Tibial nerve (tissue), 4 donors: Measurements from ENCODE around the gene RHOBTB1. TPM values are rescaled to one million over a fixed set of nuclear protein-coding genes. Genes with fewer than 3 reads are reported as not detected.

Experiments used
- DNase-seq, 2 donors: peaks; one replicate each; pipeline ENCODE4 v3.0.0-alpha.2; 2019; ENCODE audit warnings: low spot score in 2 of 2
- H3K27ac ChIP-seq, 4 donors: fragments of 200-600 bp; sonication (generic) in 3 of 4; one replicate each; pipeline ENCODE4 v1.5.1; 2017 to 2019; ENCODE audit warnings: mild to moderate bottlenecking in 1 of 4
- H3K27me3 ChIP-seq, 2 donors: fragments of 200-600 bp; sonication (generic) in 1 of 2; one replicate each; pipeline versions ENCODE4 v1.5.1 to v1.6.0; 2017 to 2019
- H3K36me3 ChIP-seq, 3 donors: fragments of 200-600 bp; sonication (generic); one replicate each; pipeline ENCODE4 v1.5.1; 2018 to 2019
- H3K4me1 ChIP-seq, 4 donors: fragments of 200-600 bp; sonication (generic) in 3 of 4; one replicate each; pipeline ENCODE4 v1.5.1; 2017 to 2019
- H3K4me3 ChIP-seq, 4 donors: fragments of 200-600 bp; sonication (generic) in 3 of 4; one replicate each; pipeline ENCODE4 v1.5.1; 2017 to 2019; ENCODE audit warnings: mild to moderate bottlenecking in 1 of 4, moderate library complexity in 1 of 4
- H3K9me3 ChIP-seq, 4 donors: fragments of 200-600 bp; sonication (generic) in 3 of 4; one replicate each; pipeline ENCODE4 v1.5.1; 2017 to 2019
- CTCF ChIP-seq, 5 experiments: fragments of 200-600 bp in 3 of 5; fragments of 450-650 bp in 2 of 5; sonication (generic) in 3 of 5; IDR thresholded peaks; one replicate each; pipeline ENCODE4 v1.5.1; 2016 to 2019; ENCODE audit warnings: antibody characterized with exemption in 5 of 5, mild to moderate bottlenecking in 3 of 5, moderate library complexity in 2 of 5
- EP300 ChIP-seq, 2 donors: sonication (generic); formaldehyde crosslinking; IDR thresholded peaks; one replicate each; pipeline ENCODE4 v1.6.1; 2017; ENCODE audit warnings: antibody characterized with exemption in 2 of 2, mild to moderate bottlenecking in 1 of 2
- POLR2A ChIP-seq, 2 donors: fragments of 450-650 bp; IDR thresholded peaks; one replicate each; pipeline ENCODE4 v1.6.1; 2017; ENCODE audit warnings: antibody characterized with exemption in 2 of 2, mild to moderate bottlenecking in 2 of 2, moderate library complexity in 2 of 2
- WGBS, 2 donors: methylation state at CpG; one replicate each; pipeline ENCODE4 v1.1.5; 2018; 5-methylcytosine and 5-hydroxymethylcytosine counted together
- total RNA-seq, 4 donors: library from RNA; depleted of rRNA; stranded (reverse); fragments of >200 nt; gene quantifications; one replicate each; pipeline ENCODE4 v1.1.0, GENCODE V29; 2016

RHOBTB1 gene
- total RNA-seq, 4 donors from 2014 or later, result 5.7 to 28.2 (median 5.9) TPM

- WGBS, 2 donors, result 74 to 75% methylated on average over 5 of the region's 5 CpGs
- Histone ChIP-seq H3K27me3 (no peaks in the 10 kb centered on the region), H3K36me3 (peaks cover 0 to 4% (median 0%) of the 10 kb centered on the region in 3 donors), H3K4me1 (peaks cover 0 to 19% (median 2%) of the 10 kb centered on the region in 4 donors), H3K9me3 (peaks cover 0 to 3% (median 0%) of the 10 kb centered on the region in 4 donors), H3K27ac (no peak overlapping the region), H3K4me3 (no peak overlapping the region)
- no peak for DNase-seq
- TF ChIP-seq EP300 (IDR thresholded peaks at IDR 0.05), result no peak
- no peak for TF ChIP-seq CTCF (IDR thresholded peaks at IDR 0.05)
- no peak for TF ChIP-seq POLR2A (IDR thresholded peaks at IDR 0.05)
Observed at GRCh38 chr10:60898321-60898720, 45.7 kb downstream of the RHOBTB1 start.

GRCh38 chr10:60896810-60897209 lies 47.2 kb downstream of the RHOBTB1 start:
- no peak for TF ChIP-seq CTCF (IDR thresholded peaks at IDR 0.05)
- no peak for TF ChIP-seq POLR2A (IDR thresholded peaks at IDR 0.05)
- TF ChIP-seq EP300 (IDR thresholded peaks at IDR 0.05), result no peak
- no peaks in the 10 kb centered on the region for H3K27me3 ChIP-seq
- peaks cover 0 to under 1% (median 0%) of the 10 kb centered on the region in 4 donors for H3K9me3 ChIP-seq
- WGBS, 2 donors, result 11 to 18% methylated on average over 2 of the region's 2 CpGs
- no peak overlapping the region for H3K4me3 ChIP-seq
- peaks cover 0 to 18% (median 2%) of the 10 kb centered on the region in 4 donors for H3K4me1 ChIP-seq
- no peak overlapping the region for H3K27ac ChIP-seq
- peaks cover 0 to 2% (median 0%) of the 10 kb centered on the region in 3 donors for H3K36me3 ChIP-seq
- DNase-seq, result no peak

- H3K4me1 ChIP-seq, result peaks cover 0 to 16% (median 2%) of the 10 kb centered on the region in 4 donors
- no peak for DNase-seq
- H3K9me3 ChIP-seq, result no peaks in the 10 kb centered on the region
- no peak overlapping the region for H3K27ac ChIP-seq
- H3K36me3 ChIP-seq, result no peaks in the 10 kb centered on the region
- H3K4me3 ChIP-seq, result no peak overlapping the region
- TF ChIP-seq EP300 (IDR thresholded peaks at IDR 0.05), result no peak
- TF ChIP-seq CTCF (IDR thresholded peaks at IDR 0.05), result no peak
- no peak for TF ChIP-seq POLR2A (IDR thresholded peaks at IDR 0.05)
- H3K27me3 ChIP-seq, result no peaks in the 10 kb centered on the region
Observed at GRCh38 chr10:60896033-60896432, 48.0 kb downstream of the RHOBTB1 start.

- Histone ChIP-seq H3K27ac (no peak overlapping the region), H3K36me3 (no peaks in the 10 kb centered on the region), H3K4me1 (peaks cover 0 to 16% (median 2%) of the 10 kb centered on the region in 4 donors), H3K4me3 (no peak overlapping the region), H3K27me3 (no peaks in the 10 kb centered on the region), H3K9me3 (no peaks in the 10 kb centered on the region)
- DNase-seq, result no peak
- TF ChIP-seq CTCF (IDR thresholded peaks at IDR 0.05), result no peak
- no peak for TF ChIP-seq POLR2A (IDR thresholded peaks at IDR 0.05)
- TF ChIP-seq EP300 (IDR thresholded peaks at IDR 0.05), result no peak
Observed at GRCh38 chr10:60894786-60895185, 49.2 kb downstream of the RHOBTB1 start.

GRCh38 chr10:60893231-60893630 lies 50.8 kb downstream of the RHOBTB1 start:
- WGBS, 2 donors, result 96 to 97% methylated on average over 3 of the region's 3 CpGs
- Histone ChIP-seq H3K4me1 (peaks cover 0 to 16% (median 2%) of the 10 kb centered on the region in 4 donors), H3K36me3 (peaks cover 0 to 6% (median 0%) of the 10 kb centered on the region in 3 donors), H3K27ac (no peak overlapping the region), H3K27me3 (no peaks in the 10 kb centered on the region), H3K9me3 (no peaks in the 10 kb centered on the region), H3K4me3 (no peak overlapping the region)
- no peak for TF ChIP-seq EP300 (IDR thresholded peaks at IDR 0.05)
- TF ChIP-seq POLR2A (IDR thresholded peaks at IDR 0.05), result no peak
- no peak for TF ChIP-seq CTCF (IDR thresholded peaks at IDR 0.05)
- no peak for DNase-seq
